DMS153 (cell line): ENCODE results near the gene PSG5.
"Not testable (repeated sequence)": the region's sequence is repeated elsewhere in the genome, so short reads cannot be mapped to it uniquely, and the experiment has no call there.

Experiments used
- DNase-seq: peaks from one replicate; lab custom pipeline; 2025; lab: John Stamatoyannopoulos, UW

The PSG5 gene

GRCh38 chr19:43186311-43186935, at the start of gene PSG5:
TSS of gene PSG5 (minus strand) at chr19:43186536. CDS start at chr19:43186405, 131 bp downstream.
- not testable (repeated sequence) for DNase-seq

GRCh38 chr19:43235686-43236085, 49.4 kb upstream of the PSG5 start:
- DNase-seq, result not testable (repeated sequence)

GRCh38 chr19:43229315-43229714, 43.0 kb upstream of the PSG5 start:
- no peak for DNase-seq

- not testable (repeated sequence) for DNase-seq
Observed at GRCh38 chr19:43228730-43229129, 42.4 kb upstream of the PSG5 start.

GRCh38 chr19:43226986-43227385, 40.6 kb upstream of the PSG5 start:
- DNase-seq, result not testable (repeated sequence)

GRCh38 chr19:43224855-43225253, 38.5 kb upstream of the PSG5 start:
- DNase-seq, result no peak

GRCh38 chr19:43224201-43224854, 38.0 kb upstream of the PSG5 start:
- not testable (repeated sequence) for DNase-seq

GRCh38 chr19:43221891-43222290, 35.6 kb upstream of the PSG5 start:
- DNase-seq, result not testable (repeated sequence)

GRCh38 chr19:43219136-43219535, 32.8 kb upstream of the PSG5 start:
- DNase-seq, result not testable (repeated sequence)

GRCh38 chr19:43215881-43216280, 29.5 kb upstream of the PSG5 start:
- not testable (repeated sequence) for DNase-seq

GRCh38 chr19:43207991-43208390, 21.7 kb upstream of the PSG5 start:
- DNase-seq, result no peak

- not testable (repeated sequence) for DNase-seq
Observed at GRCh38 chr19:43207174-43207573, 20.8 kb upstream of the PSG5 start.

- not testable (repeated sequence) for DNase-seq
Observed at GRCh38 chr19:43205471-43206105, 19.3 kb upstream of the PSG5 start, which contains the start of gene PSG4. TSS of gene PSG4 (minus strand) at chr19:43205638. CDS start at chr19:43205536, 102 bp downstream.

GRCh38 chr19:43203611-43204010, 17.3 kb upstream of the PSG5 start:
- DNase-seq, result not testable (repeated sequence)

GRCh38 chr19:43201891-43202290, 15.6 kb upstream of the PSG5 start:
- not testable (repeated sequence) for DNase-seq

GRCh38 chr19:43201337-43201801, 15.0 kb upstream of the PSG5 start:
- DNase-seq, result not testable (repeated sequence)

- not testable (repeated sequence) for DNase-seq
Observed at GRCh38 chr19:43198686-43199419, 12.5 kb upstream of the PSG5 start.

GRCh38 chr19:43197666-43198397, 11.5 kb upstream of the PSG5 start:
- DNase-seq, result not testable (repeated sequence)

- DNase-seq, result not testable (repeated sequence)
Observed at GRCh38 chr19:43194397-43194796, 8.1 kb upstream of the PSG5 start.

GRCh38 chr19:43192381-43193155, 6.2 kb upstream of the PSG5 start:
- DNase-seq, result not testable (repeated sequence)

GRCh38 chr19:43188092-43188491, 1.8 kb upstream of the PSG5 start:
- not testable (repeated sequence) for DNase-seq
